Measurements from ENCODE around the gene CCSER1. TPM values are rescaled to one million over a fixed set of nuclear protein-coding genes. Genes with fewer than 3 reads are reported as not detected.

CCSER1 gene
- total RNA-seq, 4 donors from 2014 or later, result 4.0 to 6.0 (median 4.8) TPM

GRCh38 chr4:90580326-90580725 lies 453.1 kb downstream of the CCSER1 start:
- no peak for TF ChIP-seq CTCF (IDR thresholded peaks at IDR 0.05)
- no peak for TF ChIP-seq POLR2A (IDR thresholded peaks at IDR 0.05)
- TF ChIP-seq EP300 (IDR thresholded peaks at IDR 0.05), result no peak
- WGBS, 2 donors, result 84 to 88% methylated on average over 1 of the region's 1 CpG
- H3K27me3 ChIP-seq, result no peaks in the 10 kb centered on the region
- H3K36me3 ChIP-seq, result no peaks in the 10 kb centered on the region
- no peak overlapping the region for H3K4me3 ChIP-seq
- no peaks in the 10 kb centered on the region for H3K9me3 ChIP-seq
- H3K4me1 ChIP-seq, result no peaks in the 10 kb centered on the region
- DNase-seq (ENCODE audit: low spot score in 2 of 2), result no peak
- no peak overlapping the region for H3K27ac ChIP-seq

- H3K27me3 ChIP-seq, result no peaks in the 10 kb centered on the region
These were observed 454.9 kb downstream of the CCSER1 start for GRCh38 chr4:90582087-90582486.

GRCh38 chr4:90584051-90584450 lies 456.9 kb downstream of the CCSER1 start:
- Histone ChIP-seq H3K4me3 (no peak overlapping the region), H3K9me3 (no peaks in the 10 kb centered on the region), H3K36me3 (no peaks in the 10 kb centered on the region), H3K4me1 (no peaks in the 10 kb centered on the region), H3K27ac (no peak overlapping the region), H3K27me3 (no peaks in the 10 kb centered on the region)
- no peak for DNase-seq (ENCODE audit: low spot score in 2 of 2)
- TF ChIP-seq POLR2A (IDR thresholded peaks at IDR 0.05), result no peak
- no peak for TF ChIP-seq CTCF (IDR thresholded peaks at IDR 0.05)
- no peak for TF ChIP-seq EP300 (IDR thresholded peaks at IDR 0.05)
- 72 to 85% methylated on average over 2 of the region's 2 CpGs for WGBS, 2 donors

More at GRCh38 chr4:90582087-90582486, 454.9 kb downstream of the CCSER1 start:
- TF ChIP-seq EP300 (IDR thresholded peaks at IDR 0.05), result no peak
- TF ChIP-seq POLR2A (IDR thresholded peaks at IDR 0.05), result no peak
- TF ChIP-seq CTCF (IDR thresholded peaks at IDR 0.05), result no peak
- Histone ChIP-seq H3K36me3 (no peaks in the 10 kb centered on the region), H3K4me3 (no peak overlapping the region), H3K9me3 (no peaks in the 10 kb centered on the region), H3K4me1 (no peaks in the 10 kb centered on the region), H3K27ac (no peak overlapping the region)
- no peak for DNase-seq (ENCODE audit: low spot score in 2 of 2)
- 50 to 56% methylated on average over 2 of the region's 2 CpGs for WGBS, 2 donors

- no peak for TF ChIP-seq POLR2A (IDR thresholded peaks at IDR 0.05)
- TF ChIP-seq EP300 (IDR thresholded peaks at IDR 0.05), result no peak
- no peak for TF ChIP-seq CTCF (IDR thresholded peaks at IDR 0.05)
- Histone ChIP-seq H3K4me3 (no peak overlapping the region), H3K36me3 (no peaks in the 10 kb centered on the region), H3K27ac (no peak overlapping the region), H3K9me3 (peaks cover 0 to 8% (median 0%) of the 10 kb centered on the region in 4 donors), H3K4me1 (no peaks in the 10 kb centered on the region), H3K27me3 (no peaks in the 10 kb centered on the region)
- no peak for DNase-seq (ENCODE audit: low spot score in 2 of 2)
- WGBS, 2 donors, result 86 to 89% methylated on average over 8 of the region's 8 CpGs
These were observed 458.8 kb downstream of the CCSER1 start for GRCh38 chr4:90585961-90586360.

- 95 to 96% methylated on average over 6 of the region's 6 CpGs for WGBS, 2 donors
- no peaks in the 10 kb centered on the region for H3K36me3 ChIP-seq
These were observed 459.6 kb downstream of the CCSER1 start for GRCh38 chr4:90586799-90587198.

More at GRCh38 chr4:90586799-90587198, 459.6 kb downstream of the CCSER1 start:
- TF ChIP-seq CTCF (IDR thresholded peaks at IDR 0.05) (no peak), POLR2A (IDR thresholded peaks at IDR 0.05) (no peak), EP300 (IDR thresholded peaks at IDR 0.05) (no peak)
- H3K27me3 ChIP-seq, result no peaks in the 10 kb centered on the region
- no peaks in the 10 kb centered on the region for H3K4me1 ChIP-seq
- DNase-seq (ENCODE audit: low spot score in 2 of 2), result no peak
- H3K9me3 ChIP-seq, result peaks cover 0 to 8% (median 0%) of the 10 kb centered on the region in 4 donors
- no peak overlapping the region for H3K4me3 ChIP-seq
- H3K27ac ChIP-seq, result no peak overlapping the region
